Measurements from ENCODE around the gene NSRP1. TPM values are rescaled to one million over a fixed set of nuclear protein-coding genes. Genes with fewer than 3 reads are reported as not detected.

The NSRP1 gene
- total and polyA plus RNA-seq, 2 donors (not counting 3 experiments of a cell fraction or from before 2014, with no cell fraction given): 11.2 to 29.1 TPM

- no peak overlapping the region for H3K27ac ChIP-seq (ENCODE audit: insufficient read depth, low read depth, low read length)
- no peaks in the 10 kb centered on the region for H3K9me1 ChIP-seq (replicated peaks; ENCODE audit: control insufficient read depth, extremely low read depth, insufficient read depth, low read length)
- no peaks in the 10 kb centered on the region for H3K4me1 ChIP-seq (ENCODE audit: control insufficient read depth, extremely low read depth, insufficient read depth, low read length)
- dilution Hi-C loops (cut with MboI; ENCODE audit: extremely low pct_ligation_motif_present, low sequenced_read_pairs): no loop called here
- no peak overlapping the region for H2AFZ ChIP-seq (ENCODE audit: low read depth, low read length)
- H3K79me2 ChIP-seq (ENCODE audit: control insufficient read depth, insufficient read depth, low read length): no peaks in the 10 kb centered on the region
- H3K4me3 ChIP-seq (replicated peaks in 1 of 3; ENCODE audit: insufficient read depth in 1 of 3, low read depth in 1 of 3, low read length in 3 of 3): no peak overlapping the region
- no peaks in the 10 kb centered on the region for H3K27me3 ChIP-seq (ENCODE audit: control insufficient read depth in 2 of 2, insufficient read depth in 2 of 2, low read length in 2 of 2)
- ChIA-PET CTCF (interaction anchor here (1.0 to 6.2 kb wide), 10 partner anchors 12 to 473 kb away, joined by 3 to 206 read pairs (median 44); partner anchors contain the start of gene SSH2), POLR2A (no interaction called here)
- intact Hi-C loops (cut with micrococcal nuclease): loop anchor here (10.0 kb wide), 2 partner anchors 157 to 717 kb away; partner anchors contain the start of gene SSH2
- no peaks in the 10 kb centered on the region for H3K9me3 ChIP-seq (replicated peaks; ENCODE audit: control insufficient read depth, insufficient read depth, low read length)
- H3K9ac ChIP-seq (replicated peaks; ENCODE audit: extremely low read depth, insufficient read depth, low read length): no peak overlapping the region
- no peak overlapping the region for H3K4me2 ChIP-seq (ENCODE audit: insufficient read depth, low read length)
- no peaks in the 10 kb centered on the region for H3K36me3 ChIP-seq (ENCODE audit: control insufficient read depth in 2 of 2, extremely low read depth in 1 of 2, insufficient read depth in 2 of 2, low read length in 2 of 2)
- DNase-seq (ENCODE audit: low read depth, low spot score) (peak; percentile 56), FAIRE-seq (no peak)
- no peak for TF ChIP-seq POLR2A (IDR thresholded peaks at IDR 0.05; ENCODE audit: low read depth, low read length)
- TF ChIP-seq POLR2AphosphoS5 (IDR thresholded peaks at IDR 0.05; ENCODE audit: insufficient read depth, low read depth, low read length): no peak
- no peak for TF ChIP-seq CTCF (IDR thresholded peaks at IDR 0.05; ENCODE audit: extremely low read depth in 1 of 2, insufficient read depth in 1 of 2, low read depth in 1 of 2, low read length in 2 of 2)
- no peak for TF ChIP-seq MYC (IDR thresholded peaks at IDR 0.05; ENCODE audit: low read depth, low read length)
- TF ChIP-seq EZH2 (IDR thresholded peaks at IDR 0.05; ENCODE audit: borderline replicate concordance, low read depth, low read length, severe bottlenecking): no peak
- no peak for TF ChIP-seq JUN (IDR thresholded peaks at IDR 0.05; ENCODE audit: borderline replicate concordance, insufficient read depth, insufficient read length, low read depth)
- no peak for TF ChIP-seq MAX (IDR thresholded peaks at IDR 0.05; ENCODE audit: insufficient read depth, insufficient read length)
- no peak for TF ChIP-seq GATA2 (IDR thresholded peaks at IDR 0.05; ENCODE audit: insufficient read depth, insufficient read length, low read depth, low read length)
- TF ChIP-seq FOS (IDR thresholded peaks at IDR 0.05; ENCODE audit: borderline replicate concordance, insufficient read depth, low read length): no peak
- H4K20me1 ChIP-seq (replicated peaks; ENCODE audit: control insufficient read depth, extremely low read depth, insufficient read depth, low read length): no peaks in the 10 kb centered on the region
- no TSS peak for BruUV-seq (replicated peaks)
These were observed 24.8 kb upstream of the NSRP1 start for GRCh38 chr17:30091771-30092170.

Data from endothelial cell of umbilical vein (primary cell).